ENCODE data around the gene AFF3.

- TF ChIP-seq CTCF (IDR thresholded peaks at IDR 0.05; ENCODE audit: low read depth, low read length, missing input control) (no peak), ZBTB33 (IDR thresholded peaks at IDR 0.05) (no peak), JUND (IDR thresholded peaks at IDR 0.05) (no peak), YY1 (IDR thresholded peaks at IDR 0.05) (no peak), ATF3 (IDR thresholded peaks at IDR 0.05) (no peak), TAF1 (conservative IDR thresholded peaks at IDR 0.05) (no peak), FOXA1 (IDR thresholded peaks at IDR 0.05) (no peak)
These were observed 168.1 kb downstream of the AFF3 start for GRCh38 chr2:99974275-99974674.

Measured in liver (tissue), 3 donors.